ENCODE measurements around the gene SH3RF3.
"Not testable (repeated sequence)": the region's sequence is repeated elsewhere in the genome, so short reads cannot be mapped to it uniquely, and the experiment has no call there.

The SH3RF3 gene

GRCh38 chr2:109217362-109218086, 88.5 kb downstream of the SH3RF3 start:
- DNase-seq (ENCODE audit: low read depth in 2 of 2) = no peak

GRCh38 chr2:109218087-109218791, 89.2 kb downstream of the SH3RF3 start:
- DNase-seq (ENCODE audit: low read depth in 2 of 2) = no peak

GRCh38 chr2:109218792-109219126, 89.8 kb downstream of the SH3RF3 start:
- no peak for DNase-seq (ENCODE audit: low read depth in 2 of 2)

- DNase-seq (ENCODE audit: low read depth in 2 of 2) = no peak
Measured at GRCh38 chr2:109220860-109221259, 91.9 kb downstream of the SH3RF3 start.

- not testable (repeated sequence) for DNase-seq (ENCODE audit: low read depth in 2 of 2)
Measured at GRCh38 chr2:109221316-109221715, 92.3 kb downstream of the SH3RF3 start.

- DNase-seq (ENCODE audit: low read depth in 2 of 2) = no peak
Measured at GRCh38 chr2:109222422-109222821, 93.4 kb downstream of the SH3RF3 start.

GRCh38 chr2:109222825-109223471, 93.9 kb downstream of the SH3RF3 start:
- DNase-seq (ENCODE audit: low read depth in 2 of 2) = no peak

- no peak for DNase-seq (ENCODE audit: low read depth in 2 of 2)
Measured at GRCh38 chr2:109223490-109223889, 94.5 kb downstream of the SH3RF3 start.

- not testable (repeated sequence) for DNase-seq (ENCODE audit: low read depth in 2 of 2)
Measured at GRCh38 chr2:109224341-109224740, 95.3 kb downstream of the SH3RF3 start.

GRCh38 chr2:109225170-109225782, 96.3 kb downstream of the SH3RF3 start:
- no peak for DNase-seq (ENCODE audit: low read depth in 2 of 2)

- no peak for DNase-seq (ENCODE audit: low read depth in 2 of 2)
Measured at GRCh38 chr2:109226128-109226527, 97.1 kb downstream of the SH3RF3 start.

GRCh38 chr2:109226622-109227021, 97.6 kb downstream of the SH3RF3 start:
- no peak for DNase-seq (ENCODE audit: low read depth in 2 of 2)

GRCh38 chr2:109229094-109229675, 100.2 kb downstream of the SH3RF3 start:
- no peak for DNase-seq (ENCODE audit: low read depth in 2 of 2)

- no peak for DNase-seq (ENCODE audit: low read depth in 2 of 2)
Measured at GRCh38 chr2:109230941-109231420, 102.0 kb downstream of the SH3RF3 start.

GRCh38 chr2:109231428-109231827, 102.4 kb downstream of the SH3RF3 start:
- DNase-seq (ENCODE audit: low read depth in 2 of 2) = no peak

- DNase-seq (ENCODE audit: low read depth in 2 of 2) = no peak
Measured at GRCh38 chr2:109231996-109232705, 103.1 kb downstream of the SH3RF3 start.

- no peak for DNase-seq (ENCODE audit: low read depth in 2 of 2)
Measured at GRCh38 chr2:109232909-109233308, 103.9 kb downstream of the SH3RF3 start.

- no peak for DNase-seq (ENCODE audit: low read depth in 2 of 2)
Measured at GRCh38 chr2:109233643-109234042, 104.6 kb downstream of the SH3RF3 start.

- DNase-seq (ENCODE audit: low read depth in 2 of 2) = no peak
Measured at GRCh38 chr2:109234355-109234754, 105.3 kb downstream of the SH3RF3 start.

GRCh38 chr2:109236147-109236546, 107.1 kb downstream of the SH3RF3 start:
- DNase-seq (ENCODE audit: low read depth in 2 of 2) = no peak

- DNase-seq (ENCODE audit: low read depth in 2 of 2) = no peak
Measured at GRCh38 chr2:109237792-109238191, 108.8 kb downstream of the SH3RF3 start.

Measured in stimulated activated CD4-positive, alpha-beta T cell treated with anti-CD3 and anti-CD28 coated beads, Interleukin-1b, Interleukin-23, amount 100 ng/mL, for 1 hour (primary cell).